K562 (cell line): ENCODE data around the gene PCDH9.

Experiments used
- GABPB1 ChIP-seq: sonication (generic); formaldehyde crosslinking; IDR thresholded peaks from 2 replicates; pipeline ENCODE4 v1.8.0; 2022; ENCODE audit warnings: mild to moderate bottlenecking, missing genetic modification reagents
- JUN ChIP-seq, 2 experiments: sonication (generic) in 1 of 2; formaldehyde crosslinking in 1 of 2; IDR thresholded peaks; 2 replicates each; pipeline versions ENCODE4 v1.6.1 to v1.8.0; 2012 to 2022; ENCODE audit warnings: borderline replicate concordance in 2 of 2, mild to moderate bottlenecking in 2 of 2, improper control_type of control experiment in 1 of 2, low read depth in 1 of 2, low read length in 1 of 2, missing genetic modification reagents in 1 of 2
- TCF7 ChIP-seq: sonication (generic); IDR thresholded peaks from 2 replicates; pipeline ENCODE4 v1.6.1; 2016; ENCODE audit warnings: antibody characterized with exemption, borderline replicate concordance
- TF ChIP-seq, protein P1 (sequence below): sonication (generic); formaldehyde crosslinking; IDR thresholded peaks from 2 replicates; pipeline ENCODE4 v1.8.1; 2022; ENCODE audit warnings: missing genetic modification reagents
- TF ChIP-seq, protein P2 (sequence below): sonication (generic); formaldehyde crosslinking; IDR thresholded peaks from 2 replicates; pipeline ENCODE4 v1.8.0; 2022; ENCODE audit warnings: mild to moderate bottlenecking, missing genetic modification reagents
- TF ChIP-seq, protein P3 (sequence below): fragments of 250-450 bp; sonication (Bioruptor Pico); IDR thresholded peaks from 2 replicates; pipeline ENCODE4 v1.8.0; 2021; ENCODE audit warnings: moderate library complexity, mild to moderate bottlenecking, inconsistent platforms
- TF ChIP-seq, protein P4 (sequence below): sonication (generic); formaldehyde crosslinking; IDR thresholded peaks from 2 replicates; pipeline ENCODE4 v1.8.0; 2023; ENCODE audit warnings: mild to moderate bottlenecking, missing genetic modification reagents

DNA sequence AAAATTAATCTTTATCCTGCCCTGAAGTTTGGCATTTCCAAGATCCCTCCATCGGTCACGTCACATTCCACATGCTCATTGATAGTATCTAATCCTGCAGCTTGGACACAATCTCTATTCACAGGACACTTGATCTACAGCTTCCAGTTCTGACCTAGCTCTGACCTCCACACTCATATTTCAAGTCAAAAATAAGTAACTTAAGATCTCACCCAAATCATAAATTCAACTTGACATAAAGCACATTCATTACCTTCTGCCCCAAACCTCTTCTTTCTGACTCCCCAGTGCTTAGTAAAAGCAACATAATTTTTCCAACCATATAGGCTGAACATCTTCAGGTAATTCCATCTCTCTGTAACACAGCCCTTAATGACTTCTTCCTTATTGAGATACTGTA lies 880.2 kb downstream of the PCDH9 start:
- TF ChIP-seq, protein P1, sequence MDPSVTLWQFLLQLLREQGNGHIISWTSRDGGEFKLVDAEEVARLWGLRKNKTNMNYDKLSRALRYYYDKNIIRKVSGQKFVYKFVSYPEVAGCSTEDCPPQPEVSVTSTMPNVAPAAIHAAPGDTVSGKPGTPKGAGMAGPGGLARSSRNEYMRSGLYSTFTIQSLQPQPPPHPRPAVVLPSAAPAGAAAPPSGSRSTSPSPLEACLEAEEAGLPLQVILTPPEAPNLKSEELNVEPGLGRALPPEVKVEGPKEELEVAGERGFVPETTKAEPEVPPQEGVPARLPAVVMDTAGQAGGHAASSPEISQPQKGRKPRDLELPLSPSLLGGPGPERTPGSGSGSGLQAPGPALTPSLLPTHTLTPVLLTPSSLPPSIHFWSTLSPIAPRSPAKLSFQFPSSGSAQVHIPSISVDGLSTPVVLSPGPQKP, result no peak
- TF ChIP-seq, protein P2, sequence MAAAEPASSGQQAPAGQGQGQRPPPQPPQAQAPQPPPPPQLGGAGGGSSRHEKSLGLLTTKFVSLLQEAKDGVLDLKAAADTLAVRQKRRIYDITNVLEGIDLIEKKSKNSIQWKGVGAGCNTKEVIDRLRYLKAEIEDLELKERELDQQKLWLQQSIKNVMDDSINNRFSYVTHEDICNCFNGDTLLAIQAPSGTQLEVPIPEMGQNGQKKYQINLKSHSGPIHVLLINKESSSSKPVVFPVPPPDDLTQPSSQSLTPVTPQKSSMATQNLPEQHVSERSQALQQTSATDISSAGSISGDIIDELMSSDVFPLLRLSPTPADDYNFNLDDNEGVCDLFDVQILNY (CRISPR knock-in tag), result no peak
- TF ChIP-seq, protein P3, sequence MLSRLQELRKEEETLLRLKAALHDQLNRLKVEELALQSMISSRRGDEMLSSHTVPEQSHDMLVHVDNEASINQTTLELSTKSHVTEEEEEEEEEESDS, result no peak
- no peak for TF ChIP-seq JUN (IDR thresholded peaks at IDR 0.05; ENCODE audit: borderline replicate concordance, low read depth, low read length)
- TF ChIP-seq JUN (CRISPR knock-in tag; IDR thresholded peaks at IDR 0.05; ENCODE audit: borderline replicate concordance), result no peak
- TF ChIP-seq TCF7, result no peak
- no peak for TF ChIP-seq GABPB1
- TF ChIP-seq, protein P4, sequence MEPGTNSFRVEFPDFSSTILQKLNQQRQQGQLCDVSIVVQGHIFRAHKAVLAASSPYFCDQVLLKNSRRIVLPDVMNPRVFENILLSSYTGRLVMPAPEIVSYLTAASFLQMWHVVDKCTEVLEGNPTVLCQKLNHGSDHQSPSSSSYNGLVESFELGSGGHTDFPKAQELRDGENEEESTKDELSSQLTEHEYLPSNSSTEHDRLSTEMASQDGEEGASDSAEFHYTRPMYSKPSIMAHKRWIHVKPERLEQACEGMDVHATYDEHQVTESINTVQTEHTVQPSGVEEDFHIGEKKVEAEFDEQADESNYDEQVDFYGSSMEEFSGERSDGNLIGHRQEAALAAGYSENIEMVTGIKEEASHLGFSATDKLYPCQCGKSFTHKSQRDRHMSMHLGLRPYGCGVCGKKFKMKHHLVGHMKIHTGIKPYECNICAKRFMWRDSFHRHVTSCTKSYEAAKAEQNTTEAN (CRISPR knock-in tag), result no peak
